CD1c-positive myeloid dendritic cell (primary cell): ENCODE results near the gene PIRT.
A peak's percentile ranks its signal among the peaks of the same experiment; 100 is the strongest.
"Not testable (repeated sequence)": the region's sequence is repeated elsewhere in the genome, so short reads cannot be mapped to it uniquely, and the experiment has no call there.

Experiments
- DNase-seq: peaks from one replicate; pipeline ENCODE4 v3.0.0-alpha.2; 2016; ENCODE audit errors: extremely low spot score

PIRT gene

DNA sequence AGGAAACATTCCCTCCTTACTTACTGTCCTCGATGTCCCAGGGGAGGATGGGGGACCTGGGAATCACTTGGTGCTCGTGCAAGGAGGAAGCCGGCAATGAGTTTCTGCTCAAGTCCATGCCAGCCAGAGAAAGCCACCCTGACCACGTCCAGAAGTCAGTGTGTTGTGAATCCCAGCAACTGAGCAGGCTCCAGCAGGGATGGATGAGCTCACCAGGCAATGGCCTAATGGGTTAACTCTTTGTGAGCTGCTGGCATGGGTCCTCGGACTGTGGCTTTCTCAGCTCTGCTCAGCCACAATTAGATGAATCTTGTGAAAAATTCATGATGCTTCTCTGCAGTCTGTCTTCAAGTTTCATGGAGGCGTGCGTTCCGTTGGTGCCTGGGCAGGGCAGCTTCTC, at the start of gene PIRT:
PIRT (minus strand) TSS at position 167 of the 400 bp plus-strand sequence. CDS start 12,442 bp downstream, outside the sequence.
- DNase-seq, result no peak

DNA sequence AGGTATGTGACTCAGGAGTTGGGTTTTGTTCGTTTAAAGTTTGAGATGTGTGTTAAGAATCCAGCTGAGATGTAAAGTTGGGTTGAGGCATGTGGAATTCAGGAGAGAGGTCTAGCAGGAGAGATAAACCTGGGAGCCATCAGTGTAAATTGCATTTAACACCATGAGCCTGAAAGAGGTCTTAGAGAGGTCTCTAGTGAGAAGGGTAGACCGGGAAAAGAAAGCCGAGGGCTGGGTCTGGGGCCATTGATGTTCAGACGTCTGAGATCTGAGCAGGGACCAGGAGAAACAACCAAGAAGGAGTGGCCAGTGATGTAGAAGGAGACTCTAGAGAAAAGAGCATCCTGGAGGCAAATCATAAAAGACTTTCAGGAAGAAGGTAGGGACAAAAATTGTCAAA, 44.1 kb upstream of the PIRT start:
- no peak for DNase-seq

DNA sequence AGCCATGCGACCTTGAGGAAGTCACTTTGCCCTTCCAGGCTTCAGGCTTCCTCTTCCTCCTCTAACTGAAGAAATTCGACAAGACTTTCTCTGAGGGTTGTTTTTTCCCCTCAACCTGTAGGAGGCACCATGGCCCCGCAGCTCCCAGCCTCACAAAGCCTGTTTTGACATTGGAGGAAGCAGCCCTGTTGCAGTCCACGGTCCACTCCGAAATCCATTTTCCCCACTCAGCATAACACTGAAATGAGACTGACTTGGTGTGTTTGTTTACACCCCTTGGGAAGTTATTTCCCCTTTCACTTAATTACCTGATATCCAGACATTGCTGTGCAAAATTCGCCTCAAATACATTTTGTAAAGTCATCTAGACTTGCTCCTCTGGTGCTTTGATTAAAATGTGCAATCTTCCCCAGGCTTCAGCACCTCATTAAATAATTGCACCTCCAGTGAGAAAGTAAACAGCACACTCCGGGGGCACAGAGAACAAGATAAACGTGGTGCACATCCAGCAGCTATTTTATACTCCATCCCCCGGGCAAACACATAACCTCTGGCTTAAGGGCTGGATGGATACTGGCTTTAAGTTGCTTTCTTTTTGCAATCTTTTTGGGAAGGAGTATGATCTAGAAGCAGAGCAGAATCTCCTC, 41.4 kb upstream of the PIRT start:
- peak; percentile 8 for DNase-seq

DNA sequence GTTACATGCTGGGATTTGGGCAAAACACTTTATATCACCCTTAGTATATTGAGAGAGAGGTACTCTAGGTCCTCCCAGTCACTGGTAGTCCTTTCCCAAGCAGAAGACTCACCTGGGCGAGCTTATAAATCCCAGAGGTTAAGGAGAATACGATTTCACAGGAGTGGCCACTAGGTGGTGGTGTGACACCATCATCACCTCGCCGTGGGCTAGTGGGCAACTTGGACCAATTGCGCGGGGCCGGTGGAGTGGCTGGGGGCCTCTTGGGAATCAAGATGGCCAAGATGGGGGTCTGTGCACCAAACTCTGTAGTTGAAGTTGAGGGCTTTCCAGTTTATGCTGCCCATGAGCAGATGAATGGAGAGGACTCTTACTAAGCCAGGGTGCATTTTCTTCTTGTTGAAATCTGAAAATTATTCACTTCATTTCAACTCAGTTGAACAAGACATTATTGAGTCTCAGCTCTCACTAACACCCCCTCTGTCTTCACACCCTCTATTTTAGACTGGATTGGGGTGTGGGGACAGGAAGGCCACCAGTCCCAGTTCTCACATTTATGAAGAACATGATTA, 38.2 kb upstream of the PIRT start:
- DNase-seq, result peak; percentile 13

DNA sequence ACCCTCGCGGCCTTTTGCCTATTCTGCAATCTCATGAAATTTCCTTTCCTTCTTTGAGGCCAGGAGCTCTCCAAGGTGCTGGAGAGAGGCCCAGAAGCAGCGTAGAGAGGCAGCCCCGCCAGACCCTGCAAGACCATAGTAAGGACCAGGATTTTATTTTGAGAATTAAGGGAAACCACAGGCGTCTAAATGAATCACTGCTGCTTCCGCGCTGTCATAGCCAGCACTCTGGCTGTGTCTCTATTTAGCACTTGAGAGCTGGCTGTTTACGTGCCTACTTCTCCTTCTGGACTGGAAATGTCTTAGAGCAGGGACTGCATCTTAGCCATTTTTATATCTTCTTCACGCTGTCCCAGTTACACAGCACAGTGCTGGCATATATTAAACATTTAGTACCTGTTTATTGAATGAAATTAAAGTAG, 37.6 kb upstream of the PIRT start:
- DNase-seq, result peak; percentile 20

DNA sequence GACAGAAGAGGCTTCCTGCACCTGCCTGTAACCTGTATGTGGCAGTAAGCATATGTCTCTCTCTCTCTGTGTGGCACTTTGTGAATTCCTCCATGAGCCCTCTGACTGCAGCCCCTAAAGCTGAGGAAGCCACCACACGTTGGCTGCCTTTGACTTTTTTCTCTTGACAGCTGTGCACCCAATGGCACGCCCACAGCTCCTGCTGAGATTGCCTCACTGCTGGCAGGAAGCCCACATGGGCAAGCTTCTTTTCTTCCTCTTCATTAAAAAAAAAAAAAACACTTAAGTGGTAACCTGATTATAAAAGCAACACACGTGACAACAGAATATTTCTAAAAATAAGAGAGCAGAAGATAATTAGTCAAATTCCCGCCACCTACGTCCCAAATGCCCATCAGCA, 34.0 kb upstream of the PIRT start:
- DNase-seq, result peak; percentile 17

DNA sequence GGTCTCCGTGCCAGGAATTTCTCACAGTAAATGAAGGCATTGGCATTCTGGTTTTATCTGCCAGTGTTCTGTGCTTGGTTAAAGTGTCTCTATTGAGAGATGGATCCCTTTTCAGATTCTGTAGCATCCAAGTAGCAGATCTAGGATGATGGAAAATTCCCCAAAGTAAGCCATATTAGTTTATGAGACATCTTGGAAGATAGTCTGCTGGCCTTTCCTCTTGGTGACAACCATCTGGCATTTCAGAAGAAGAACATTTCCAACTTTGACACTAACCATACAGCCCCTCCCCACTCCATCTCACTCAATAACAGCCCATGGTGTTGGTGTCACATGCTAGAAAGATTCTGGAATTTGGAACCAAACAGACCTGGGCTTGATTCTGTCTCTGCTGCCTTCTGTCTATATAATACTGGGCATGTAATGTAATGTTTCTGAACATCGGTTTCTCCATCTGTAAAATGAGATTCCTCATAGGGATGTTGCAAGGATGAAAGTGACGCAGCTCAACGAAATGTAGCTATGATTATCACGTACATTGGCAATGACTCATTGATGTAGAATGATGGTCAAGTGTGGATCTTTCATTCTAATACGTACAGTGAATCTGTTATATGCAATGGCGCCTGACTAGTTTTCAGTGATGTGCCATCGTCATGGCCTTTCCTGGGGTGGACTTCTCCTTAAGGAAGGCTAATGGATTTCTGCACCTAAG, 32.6 kb upstream of the PIRT start:
- no peak for DNase-seq

DNA sequence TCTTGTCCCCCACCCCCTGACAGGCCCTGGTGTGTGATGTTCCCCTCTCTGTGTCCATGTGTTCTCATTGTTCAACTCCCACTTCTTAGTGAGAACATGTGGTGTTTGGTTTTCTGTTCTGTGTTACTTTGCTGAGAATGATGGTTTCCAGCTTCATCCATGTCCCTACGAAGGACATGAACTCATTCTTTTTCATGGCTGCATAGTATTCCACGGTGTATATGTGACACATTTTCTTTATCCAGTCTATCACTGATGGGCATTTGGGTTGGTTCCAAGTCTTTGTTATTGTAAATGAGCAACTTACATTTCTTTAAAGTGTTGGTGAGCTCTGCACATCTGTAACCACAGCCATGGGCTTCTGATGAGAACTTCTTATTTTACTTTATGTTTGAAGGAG, 30.9 kb upstream of the PIRT start:
- DNase-seq, result not testable (repeated sequence)

DNA sequence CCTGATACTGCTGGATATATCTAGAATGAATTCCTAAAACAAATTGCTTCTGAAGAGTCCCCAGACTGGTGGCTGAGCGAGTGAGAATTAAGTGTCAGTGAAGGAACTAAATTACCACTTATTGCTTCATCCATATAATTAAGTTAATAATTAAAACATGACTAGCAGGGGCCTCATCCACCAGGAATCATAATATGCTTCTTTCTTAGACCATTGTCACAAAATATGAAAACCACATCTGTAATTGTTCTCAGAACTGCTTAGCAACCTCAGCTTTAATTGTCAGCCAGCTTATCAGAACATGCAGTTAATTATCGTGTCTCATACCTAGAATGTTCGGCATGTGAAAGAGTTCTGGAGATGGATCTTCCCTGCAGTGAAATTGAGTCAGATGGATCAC, 21.2 kb upstream of the PIRT start:
- no peak for DNase-seq

DNA sequence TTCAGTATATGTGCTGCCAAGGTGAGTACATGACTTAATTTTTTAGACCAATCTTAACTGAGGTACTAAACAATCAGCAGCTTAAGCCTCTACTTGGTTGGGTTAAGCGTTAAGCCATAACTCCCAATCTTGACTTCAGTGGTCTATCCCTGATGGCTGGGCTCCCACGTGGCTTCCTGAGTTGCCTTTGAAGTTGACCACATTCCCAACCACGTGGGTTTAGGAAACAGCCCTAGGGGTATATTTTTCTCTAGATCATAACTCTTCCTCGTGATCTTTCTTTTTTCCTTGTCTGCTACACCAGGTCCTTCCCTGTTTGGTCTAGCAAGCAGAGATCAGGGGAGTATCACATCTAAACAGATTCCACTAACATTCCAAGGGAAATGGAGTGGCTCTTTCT, 20.1 kb upstream of the PIRT start:
- DNase-seq, result no peak

DNA sequence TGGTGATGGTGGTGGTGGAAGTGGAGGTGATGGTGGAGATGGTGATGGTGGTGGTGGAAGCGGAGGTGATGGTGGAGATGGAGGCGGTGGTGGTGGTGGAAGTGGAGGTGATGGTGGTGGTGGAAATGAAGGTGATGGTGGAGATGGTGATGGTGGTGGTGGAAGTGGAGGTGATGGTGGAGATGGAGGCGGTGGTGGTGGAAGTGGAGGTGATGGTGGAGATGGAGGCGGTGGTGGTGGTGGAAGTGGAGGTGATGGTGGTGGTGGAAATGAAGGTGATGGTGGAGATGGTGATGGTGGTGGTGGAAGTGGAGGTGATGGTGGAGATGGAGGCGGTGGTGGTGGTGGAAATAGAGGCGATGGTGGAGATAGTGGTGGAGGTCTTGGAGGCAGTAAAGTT, 8.7 kb upstream of the PIRT start:
- not testable (repeated sequence) for DNase-seq

DNA sequence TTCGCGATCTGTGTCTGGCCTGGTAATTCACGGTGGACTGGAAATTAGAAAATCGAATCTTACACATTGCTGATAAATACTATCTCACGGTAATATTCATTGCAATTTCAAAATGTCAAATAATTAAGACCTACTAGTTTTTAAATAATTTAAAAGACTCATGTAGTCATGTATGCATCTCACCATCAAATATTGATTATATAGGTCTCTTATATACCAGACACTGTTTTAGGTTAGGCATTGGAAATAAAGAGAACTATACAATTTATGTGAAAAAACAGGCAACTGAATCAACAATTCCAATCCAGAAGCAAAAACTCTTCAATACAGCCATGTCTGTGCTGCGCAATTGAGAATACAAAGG, 7.5 kb upstream of the PIRT start:
- DNase-seq, result no peak

DNA sequence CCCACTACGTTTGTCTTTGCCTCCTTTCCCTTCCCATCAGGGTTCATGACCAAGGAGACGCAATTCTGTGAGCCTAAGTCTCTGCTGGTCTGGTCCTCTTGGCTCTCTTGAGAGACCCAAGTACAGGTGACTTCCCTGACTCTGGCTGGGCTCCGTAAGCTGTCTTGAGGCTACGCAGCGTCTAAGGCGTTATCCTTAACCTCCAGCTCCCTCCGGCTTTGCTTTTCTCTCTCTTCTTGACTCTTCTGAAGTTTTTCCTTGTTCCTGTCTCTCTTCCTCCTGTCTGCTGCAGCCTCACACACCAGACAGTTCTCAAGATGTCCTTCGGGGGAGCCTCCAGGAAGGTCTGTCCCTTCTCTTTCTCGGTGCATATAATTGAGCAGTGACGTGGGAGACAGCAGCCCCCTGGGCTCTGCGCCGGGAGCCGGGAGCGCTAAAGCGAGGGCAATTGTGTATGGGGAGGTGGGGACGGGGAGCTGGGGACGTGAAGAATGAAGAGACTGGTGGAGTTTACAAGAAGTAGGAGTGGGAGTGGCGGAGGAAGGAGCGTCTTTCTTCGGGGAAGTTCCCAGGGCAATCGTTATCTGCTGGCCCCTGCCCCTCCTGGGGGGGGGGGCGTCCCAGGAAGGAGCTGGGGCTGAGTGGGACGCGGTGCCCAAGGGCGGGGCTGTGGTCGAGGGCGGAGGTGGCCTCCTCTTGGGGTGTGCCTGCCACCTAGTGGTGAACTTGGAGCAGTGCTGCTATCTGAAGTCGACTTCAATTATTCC, 6.9 kb upstream of the PIRT start:
- peak; percentile 81 for DNase-seq

DNA sequence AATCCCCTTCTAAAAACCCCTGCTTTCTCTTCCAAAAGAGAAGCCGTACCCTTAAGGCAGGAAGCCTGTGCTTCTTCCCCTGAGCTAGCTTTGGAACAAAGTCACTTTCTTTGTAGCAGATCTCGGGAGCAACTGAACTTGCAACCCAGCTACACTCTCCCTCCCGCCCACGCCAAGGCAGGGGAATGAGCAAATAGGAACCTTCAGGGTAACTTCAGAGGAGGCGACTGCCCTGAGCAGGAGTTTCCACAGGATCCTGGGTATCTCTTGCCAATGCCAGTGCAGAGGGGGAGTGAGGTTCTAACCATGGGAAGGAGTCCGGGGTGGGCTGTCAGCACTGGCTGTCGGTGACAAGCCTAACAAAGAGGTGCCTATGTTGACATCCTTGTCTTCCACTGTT, 5.9 kb upstream of the PIRT start:
- DNase-seq, result peak; percentile 20

DNA sequence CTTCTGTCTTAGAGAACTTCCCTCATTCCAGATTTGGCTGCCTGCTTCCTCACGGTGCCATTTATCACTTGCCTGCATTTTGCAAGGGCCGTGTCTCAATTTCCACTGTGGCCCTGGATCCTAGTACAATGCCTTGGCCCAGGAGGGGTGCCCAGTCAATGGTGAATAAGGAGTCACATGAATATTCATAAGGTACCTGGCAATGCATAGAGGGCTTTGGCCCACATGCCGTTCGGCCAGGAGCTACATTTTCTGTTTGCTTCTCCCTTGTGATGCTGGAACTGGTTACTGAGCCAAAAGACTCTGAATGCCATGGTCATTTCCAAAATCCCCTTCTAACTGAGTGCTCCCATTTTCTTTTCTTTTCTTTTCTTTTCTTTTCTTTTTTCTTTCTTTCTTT, 4.8 kb upstream of the PIRT start:
- DNase-seq, result no peak

DNA sequence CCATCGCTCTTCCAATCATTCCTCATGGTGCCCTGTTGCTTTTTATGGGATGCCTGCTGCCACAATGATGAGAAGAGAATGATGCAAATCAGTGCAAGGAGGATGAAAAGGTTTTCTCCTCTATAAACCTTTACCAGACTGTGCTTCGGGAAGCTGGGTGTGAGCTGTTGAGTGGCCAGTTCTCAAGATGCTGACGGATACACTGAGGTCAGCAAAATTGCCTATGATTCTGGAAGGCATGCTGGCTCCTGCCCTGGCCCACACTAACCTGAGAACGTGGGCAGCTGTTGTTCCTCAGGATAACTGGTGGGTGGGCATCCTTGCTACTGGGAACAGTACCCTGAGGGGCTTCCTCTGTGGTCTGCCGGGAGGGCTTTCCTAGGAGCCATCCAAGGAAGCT, 795 bp upstream of the PIRT start:
- no peak for DNase-seq

DNA sequence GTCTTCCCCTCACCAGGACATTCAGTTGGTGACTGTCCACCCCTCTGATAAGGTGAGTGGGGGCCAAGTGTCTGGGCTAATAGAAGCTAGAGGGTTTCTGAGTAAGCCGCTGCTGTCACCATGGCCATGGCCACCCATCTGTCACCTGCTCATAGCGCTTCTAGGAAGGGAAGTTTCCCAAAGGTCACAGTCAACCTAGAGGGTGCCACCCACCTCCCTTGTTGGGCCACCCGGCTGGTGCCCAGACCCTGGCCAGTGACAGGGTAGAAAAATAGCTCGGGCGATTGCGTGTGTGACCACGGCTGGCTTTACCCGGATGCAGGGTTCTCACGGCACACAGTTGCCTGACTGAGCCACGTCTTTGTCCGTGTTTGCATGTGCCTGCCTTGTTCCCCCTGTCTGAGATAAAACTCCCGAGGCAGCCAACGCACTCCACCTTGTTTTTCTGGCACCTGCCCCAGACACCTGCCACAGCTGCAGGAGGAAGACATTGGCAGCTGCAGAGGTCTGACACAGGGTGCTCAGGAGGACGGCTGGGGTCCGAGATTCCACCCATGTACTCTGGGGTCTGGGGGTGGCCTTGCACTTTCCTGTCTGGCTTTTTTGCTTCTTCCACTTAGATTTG, 809 bp downstream of the PIRT start:
- no peak for DNase-seq

DNA sequence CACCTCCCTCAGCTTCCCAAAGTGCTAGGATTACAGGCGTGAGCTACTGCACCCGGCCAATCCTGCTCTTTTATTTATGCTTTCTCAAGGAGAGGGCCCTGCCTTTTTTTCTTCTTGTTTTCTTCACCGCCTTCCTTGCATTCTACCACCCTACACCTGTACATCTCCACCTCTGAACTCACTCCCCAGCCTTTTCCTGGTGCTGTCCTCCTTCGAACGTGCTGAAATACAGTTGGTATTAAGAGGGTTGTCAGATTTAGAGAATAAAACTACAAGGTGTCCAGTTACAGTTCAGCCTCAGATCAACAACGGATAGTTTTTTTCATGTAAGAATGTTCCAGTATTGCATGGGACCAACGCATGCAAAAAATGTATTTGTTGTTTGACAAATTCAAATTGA, 1.7 kb downstream of the PIRT start:
- DNase-seq, result no peak

DNA sequence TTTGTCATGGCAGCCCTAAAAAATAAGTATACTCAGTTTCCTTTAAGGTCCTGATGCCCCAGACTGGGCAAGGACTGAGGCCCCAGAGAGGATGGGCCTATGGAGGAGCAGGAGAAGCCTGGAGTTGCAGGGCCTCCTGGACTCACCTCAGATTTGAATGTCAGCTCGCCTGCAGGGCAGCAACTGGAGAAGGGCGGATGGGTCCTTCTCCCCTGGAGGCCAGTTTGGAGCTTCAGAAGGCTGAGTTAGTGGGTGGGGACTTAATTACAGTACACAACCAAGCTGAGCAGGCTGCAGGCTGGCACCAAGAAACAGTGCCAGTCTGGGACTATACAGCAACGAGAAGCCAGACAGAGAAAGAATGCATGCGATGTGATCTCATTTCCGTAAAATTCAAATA, 6.2 kb downstream of the PIRT start:
- no peak for DNase-seq

DNA sequence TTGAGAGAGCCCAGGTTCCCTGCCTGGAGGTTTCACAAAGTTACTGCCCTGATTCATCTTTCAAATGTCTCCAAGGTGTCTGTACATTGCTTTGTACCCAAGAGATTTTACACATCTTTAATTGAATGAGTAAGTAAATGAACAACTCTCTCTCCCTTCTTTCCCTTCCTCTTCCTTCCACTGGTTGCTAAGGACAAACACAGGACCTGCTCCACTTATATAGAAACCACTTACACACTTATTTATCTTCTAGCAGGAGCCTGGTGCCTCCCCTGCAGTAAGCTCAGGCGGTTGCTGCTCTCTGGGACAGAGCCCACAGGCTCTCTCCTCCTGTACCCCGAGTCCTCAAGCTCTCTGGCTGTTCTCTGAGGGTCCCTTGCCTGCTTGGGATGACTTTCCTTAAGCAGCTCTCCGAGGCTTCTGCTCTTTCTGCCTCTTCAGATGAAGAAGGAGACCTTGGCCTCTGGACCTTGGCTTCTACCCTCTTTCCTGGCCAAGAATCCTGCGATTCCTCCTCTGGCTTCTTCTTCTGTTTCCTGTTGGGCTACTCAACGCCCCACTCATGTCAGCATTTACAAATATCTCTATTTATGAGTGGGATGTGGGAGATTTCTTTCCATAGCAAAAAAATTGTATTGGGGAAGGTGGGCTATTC, 9.9 kb downstream of the PIRT start:
- DNase-seq, result no peak

DNA sequence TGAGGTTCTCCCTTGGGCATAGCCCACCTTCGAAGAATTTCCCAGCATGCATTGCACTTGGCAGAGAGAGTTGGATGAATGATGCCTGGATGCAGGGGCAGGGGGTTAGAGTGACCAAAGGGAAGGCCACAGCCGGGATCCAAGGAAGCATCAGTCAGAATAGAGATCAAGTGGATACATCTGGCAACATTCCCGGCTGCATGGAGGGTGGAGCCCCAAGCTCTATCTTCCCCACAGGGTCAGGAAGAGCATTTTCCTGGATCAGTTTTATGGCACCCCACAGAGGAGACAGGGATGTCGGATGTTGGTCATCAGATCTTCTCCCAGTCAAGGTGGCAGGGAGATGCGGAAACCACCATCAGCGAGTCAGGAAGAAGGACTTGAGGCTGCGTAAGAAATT, 13.0 kb downstream of the PIRT start:
- DNase-seq, result no peak

DNA sequence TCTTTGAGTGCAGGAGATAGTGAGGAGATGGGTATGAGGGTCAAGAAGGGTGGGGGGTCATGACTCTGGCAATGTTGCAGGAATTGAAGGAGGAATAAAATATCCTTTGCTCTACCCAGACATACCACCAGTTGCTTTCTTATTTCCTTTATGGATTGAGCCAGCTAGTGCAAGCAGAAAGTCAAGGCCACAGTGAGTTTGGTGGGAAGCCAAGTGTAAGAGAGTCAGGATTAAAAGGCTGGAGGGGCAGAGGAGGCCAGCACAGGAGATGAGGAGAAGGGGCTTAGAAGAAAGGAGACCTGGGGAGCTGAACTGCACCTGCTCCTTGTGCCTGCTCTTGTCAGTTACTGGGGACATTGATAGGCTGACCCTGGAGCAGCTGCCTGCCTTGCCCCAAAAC, 16.1 kb downstream of the PIRT start:
- no peak for DNase-seq
